ENCODE results near the gene BAHCC1. TPM values are rescaled to one million over a fixed set of nuclear protein-coding genes. Genes with fewer than 3 reads are reported as not detected.
A peak's percentile ranks its signal among the peaks of the same experiment; 100 is the strongest.

Gene BAHCC1
- total and polyA plus RNA-seq, 3 experiments from 2014 or later, result not detected

DNA sequence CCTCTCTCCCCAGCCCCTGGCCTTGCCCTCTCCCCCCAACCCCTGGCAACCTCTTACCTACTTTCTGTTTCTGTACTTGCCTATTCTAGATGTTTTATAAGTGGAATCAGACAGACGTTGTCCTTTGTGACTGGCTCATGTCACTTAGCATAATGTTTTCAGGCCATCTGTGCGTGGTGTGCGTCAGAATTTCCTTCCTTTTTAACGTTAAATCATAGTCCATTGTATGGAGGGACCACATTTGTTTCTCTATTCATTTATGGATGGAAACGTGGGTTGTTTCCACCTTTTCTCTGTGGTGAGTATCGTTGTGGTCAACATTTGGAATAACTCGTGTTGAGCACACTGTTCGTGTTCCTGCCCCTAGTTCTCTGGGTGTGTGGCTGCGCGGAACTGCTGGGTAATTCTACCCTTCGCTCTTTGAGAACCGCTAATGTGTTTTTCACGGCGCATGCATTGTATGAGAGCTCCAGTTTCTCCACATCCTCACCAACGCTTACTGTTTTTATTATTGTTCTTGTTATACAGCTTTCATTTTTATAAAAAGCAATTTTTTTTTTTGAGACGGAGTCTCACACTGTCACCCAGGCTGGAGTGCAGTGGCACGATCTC, 91.0 kb downstream of the BAHCC1 start:
- CTCF ChIA-PET, result interaction anchor here (3.2 to 4.2 kb wide), 2 partner anchors 194 to 231 kb away, joined by 28 to 40 read pairs; no protein-coding TSS in a partner anchor
- Mint-ChIP-seq H3K27me3 (peaks cover 20 to 26% of the 10 kb centered on the region in 2 donors), H3K27ac (peak overlapping the region in 1 of 8 donors; percentile 15)

GRCh38 chr17:81487089-81487486, 91.8 kb downstream of the BAHCC1 start:
- peaks cover 11% of the 10 kb centered on the region for H3K4me1 ChIP-seq (ENCODE audit: insufficient read depth, low read length)

More for the DNA sequence above, 91.0 kb downstream of the BAHCC1 start:
- H3K4me1 ChIP-seq (ENCODE audit: insufficient read depth, low read length), result peaks cover 11% of the 10 kb centered on the region
- H3K4me3 ChIP-seq (ENCODE audit: low read length), result no peak overlapping the region
- H3K27ac ChIP-seq (ENCODE audit: low read depth, low read length), result no peak overlapping the region
- peaks cover 13% of the 10 kb centered on the region for H3K27me3 ChIP-seq (ENCODE audit: insufficient read depth, low read length, poor library complexity, severe bottlenecking)
- Mint-ChIP-seq H3K9me3 (no peaks in the 10 kb centered on the region), H3K36me3 (no peaks in the 10 kb centered on the region), H3K4me1 (peaks cover 4 to 27% (median 10%) of the 10 kb centered on the region in 3 donors), H3K4me3 (peak overlapping the region in 4 of 7 donors; percentile 15 to 76 (median 30))
- H3K9me3 ChIP-seq (ENCODE audit: low read length), result no peaks in the 10 kb centered on the region
- POLR2A ChIA-PET, result no interaction called here
- DNase-seq, result no peak
- no peaks in the 10 kb centered on the region for H3K36me3 ChIP-seq (ENCODE audit: insufficient read depth, low read length)

DNA sequence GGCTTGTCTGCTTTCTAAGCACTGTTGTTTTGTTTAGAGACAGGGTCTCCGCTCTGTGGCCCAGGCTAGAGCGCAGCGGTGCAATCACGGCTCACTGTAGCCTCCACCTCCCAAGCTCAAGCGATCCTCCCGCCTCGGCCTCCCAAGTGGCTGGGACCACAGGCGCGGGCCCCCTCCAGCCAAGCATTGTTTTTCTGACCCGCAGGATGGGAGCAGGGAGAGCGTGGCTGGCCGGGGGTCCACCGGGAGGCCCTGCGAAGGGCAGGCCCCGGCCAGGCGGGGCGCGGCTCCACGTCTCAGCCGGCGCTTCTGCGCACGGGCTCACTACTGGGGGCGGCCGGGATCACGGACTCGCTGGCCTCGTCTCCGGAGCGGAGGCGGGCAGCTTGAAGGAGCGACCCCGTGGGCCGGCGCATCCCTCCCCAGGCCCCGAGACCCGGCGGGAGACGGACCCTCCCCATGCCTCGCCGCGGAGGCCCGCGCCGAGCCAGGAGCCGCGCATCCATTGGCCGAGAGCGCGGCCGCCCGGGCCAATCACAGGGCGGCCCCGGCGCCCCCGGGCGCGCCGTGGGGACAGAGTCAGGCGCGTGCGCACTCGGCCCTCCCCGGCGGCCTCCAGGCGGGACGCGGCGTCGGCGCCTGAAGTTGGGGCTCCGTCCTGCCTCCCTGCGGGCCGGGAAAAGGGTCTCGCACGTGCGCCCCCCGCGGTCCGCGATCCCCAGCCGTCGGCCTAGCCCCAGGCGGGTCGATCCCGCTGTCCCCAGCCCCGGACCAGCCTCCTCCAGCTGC, 92.4 kb downstream of the BAHCC1 start:
- POLR2A ChIA-PET, result interaction anchor here (0.6 to 1.4 kb wide), 2 partner anchors 23 to 90 kb away, joined by 3 read pairs; no protein-coding TSS in a partner anchor
- H3K4me1 ChIP-seq (ENCODE audit: insufficient read depth, low read length), result peaks cover 11% of the 10 kb centered on the region
- DNase-seq, result peak; percentile 58 to 80 (median 65)
- H3K27me3 ChIP-seq (ENCODE audit: insufficient read depth, low read length, poor library complexity, severe bottlenecking), result peaks cover 8% of the 10 kb centered on the region
- no peaks in the 10 kb centered on the region for H3K36me3 ChIP-seq (ENCODE audit: insufficient read depth, low read length)
- Mint-ChIP-seq H3K27ac (no peak overlapping the region), H3K4me3 (peak overlapping the region in 5 of 7 donors; percentile 50 to 90 (median 51)), H3K4me1 (peaks cover 0 to 17% (median 6%) of the 10 kb centered on the region in 3 donors), H3K36me3 (no peaks in the 10 kb centered on the region), H3K27me3 (peaks cover 10 to 14% of the 10 kb centered on the region in 2 donors), H3K9me3 (no peaks in the 10 kb centered on the region)
- CTCF ChIA-PET, result no interaction called here
- H3K27ac ChIP-seq (ENCODE audit: low read depth, low read length), result peak overlapping the region; percentile 59
- H3K9me3 ChIP-seq (ENCODE audit: low read length), result no peaks in the 10 kb centered on the region
- H3K4me3 ChIP-seq (ENCODE audit: low read length), result no peak overlapping the region

More at GRCh38 chr17:81487089-81487486, 91.8 kb downstream of the BAHCC1 start:
- no peak overlapping the region for H3K4me3 ChIP-seq (ENCODE audit: low read length)
- ChIA-PET CTCF (interaction anchor here (4.2 kb wide), 1 partner anchor 232 kb away, joined by 40 read pairs; no protein-coding TSS in a partner anchor), POLR2A (no interaction called here)
- H3K9me3 ChIP-seq (ENCODE audit: low read length), result no peaks in the 10 kb centered on the region
- H3K27ac Mint-ChIP-seq, result no peak overlapping the region
- peaks cover 15 to 20% of the 10 kb centered on the region in 2 donors for H3K27me3 Mint-ChIP-seq
- H3K4me1 Mint-ChIP-seq, result peaks cover 0 to 22% (median 7%) of the 10 kb centered on the region in 3 donors
- H3K27me3 ChIP-seq (ENCODE audit: insufficient read depth, low read length, poor library complexity, severe bottlenecking), result peaks cover 8% of the 10 kb centered on the region
- no peaks in the 10 kb centered on the region for H3K9me3 Mint-ChIP-seq
- H3K36me3 Mint-ChIP-seq, result no peaks in the 10 kb centered on the region
- H3K27ac ChIP-seq (ENCODE audit: low read depth, low read length), result no peak overlapping the region
- H3K36me3 ChIP-seq (ENCODE audit: insufficient read depth, low read length), result no peaks in the 10 kb centered on the region
- DNase-seq, result no peak
- peak overlapping the region in 5 of 7 donors; percentile 50 to 90 (median 51) for H3K4me3 Mint-ChIP-seq

DNA sequence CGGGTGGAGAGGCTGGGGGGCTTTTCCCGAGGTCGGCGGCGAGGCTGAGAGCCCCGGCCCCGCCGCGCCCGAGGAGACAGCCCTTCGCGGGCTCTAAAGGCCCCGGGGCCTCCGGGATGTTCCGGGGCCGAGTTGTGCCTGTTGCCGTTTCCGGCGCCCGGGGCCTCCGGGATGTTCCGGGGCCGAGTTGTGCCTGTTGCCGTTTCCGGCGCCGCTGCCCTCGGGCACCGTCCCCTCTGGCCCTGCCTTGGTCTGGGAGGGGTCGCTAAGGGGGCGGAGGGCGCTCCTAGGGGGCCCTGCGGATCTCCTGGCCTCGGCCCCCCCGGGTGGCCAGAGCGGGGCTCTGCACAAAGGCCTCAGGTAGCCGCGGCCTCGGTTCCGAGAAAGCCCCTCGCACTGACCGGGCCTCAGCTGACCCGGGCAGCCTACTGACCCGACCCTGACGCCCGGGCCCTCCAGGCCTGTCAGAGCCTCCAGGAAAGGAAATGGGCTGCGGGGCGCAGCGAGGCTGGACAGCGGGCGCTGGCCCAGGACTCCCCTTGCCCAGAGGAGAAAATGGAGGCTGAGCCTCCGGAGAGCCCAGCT, 93.1 kb downstream of the BAHCC1 start:
- no peaks in the 10 kb centered on the region for H3K36me3 Mint-ChIP-seq
- ChIA-PET POLR2A (interaction anchor here (0.6 to 1.4 kb wide), 2 partner anchors 22 to 91 kb away, joined by 3 read pairs; no protein-coding TSS in a partner anchor), CTCF (no interaction called here)
- Histone ChIP-seq H3K27ac (ENCODE audit: low read depth, low read length) (peak overlapping the region; percentile 59), H3K4me1 (ENCODE audit: insufficient read depth, low read length) (peaks cover 11% of the 10 kb centered on the region), H3K27me3 (ENCODE audit: insufficient read depth, low read length, poor library complexity, severe bottlenecking) (peaks cover 7% of the 10 kb centered on the region), H3K4me3 (ENCODE audit: low read length) (no peak overlapping the region), H3K36me3 (ENCODE audit: insufficient read depth, low read length) (no peaks in the 10 kb centered on the region), H3K9me3 (ENCODE audit: low read length) (no peaks in the 10 kb centered on the region)
- peaks cover 0 to 11% (median 4%) of the 10 kb centered on the region in 3 donors for H3K4me1 Mint-ChIP-seq
- peak overlapping the region in 1 of 7 donors; percentile 13 for H3K4me3 Mint-ChIP-seq
- H3K27ac Mint-ChIP-seq, result no peak overlapping the region
- peaks cover 6 to 14% of the 10 kb centered on the region in 2 donors for H3K27me3 Mint-ChIP-seq
- H3K9me3 Mint-ChIP-seq, result no peaks in the 10 kb centered on the region
- DNase-seq, result no peak

DNA sequence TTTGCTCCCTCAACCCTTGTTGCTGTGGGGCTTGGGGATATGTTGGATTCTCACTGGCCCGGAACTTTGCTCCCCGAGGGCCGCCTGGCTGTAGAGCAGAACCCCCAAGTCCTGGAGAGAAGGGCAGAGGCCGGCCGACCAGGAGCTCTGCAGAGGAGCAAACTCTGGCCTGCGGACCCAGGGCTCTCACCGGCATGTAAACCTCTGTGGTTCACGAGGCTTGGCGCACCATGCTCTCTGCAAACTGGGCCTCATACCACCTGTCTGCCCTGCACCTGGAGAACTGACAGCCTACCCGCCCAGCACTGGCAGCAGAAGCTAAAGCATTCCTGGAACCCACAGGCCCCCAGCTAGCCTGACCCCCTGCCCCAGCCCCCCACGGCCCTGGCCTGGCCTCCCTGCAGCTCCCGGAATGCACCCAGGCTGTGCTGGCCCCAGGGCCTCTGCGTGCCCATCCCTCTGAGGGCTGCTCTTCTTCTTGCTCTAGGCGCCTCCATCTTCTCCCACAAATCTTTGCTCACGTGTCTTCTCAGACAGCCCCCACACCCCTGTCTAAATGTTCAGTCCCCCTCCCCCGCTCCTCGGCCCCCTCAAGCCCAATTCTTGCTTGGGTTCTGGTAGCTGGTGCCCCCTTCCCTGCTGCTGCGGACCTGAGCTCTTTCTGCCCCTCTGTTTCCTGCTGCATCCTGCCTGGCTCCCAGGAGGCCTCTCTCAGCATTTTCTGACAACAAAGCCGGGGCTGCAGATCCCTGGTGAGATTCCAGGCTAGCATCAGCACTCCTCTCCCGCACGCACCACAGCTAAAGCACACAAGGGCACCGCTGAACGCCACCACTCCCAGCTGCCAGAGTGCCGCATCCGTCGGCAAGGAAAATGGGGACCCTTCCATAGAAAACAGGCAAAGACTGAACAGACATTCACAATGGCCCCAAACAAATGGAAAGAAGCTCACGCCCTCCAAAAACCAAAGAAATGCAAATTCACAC, 94.0 kb downstream of the BAHCC1 start:
- no peak for DNase-seq
- H3K4me1 ChIP-seq (ENCODE audit: insufficient read depth, low read length), result peaks cover 6% of the 10 kb centered on the region
- Mint-ChIP-seq H3K36me3 (no peaks in the 10 kb centered on the region), H3K27ac (peak overlapping the region in 3 of 8 donors; percentile 48 to 88 (median 53)), H3K27me3 (peaks cover 11 to 14% of the 10 kb centered on the region in 2 donors), H3K4me1 (peaks cover 0 to 11% (median 4%) of the 10 kb centered on the region in 3 donors), H3K9me3 (no peaks in the 10 kb centered on the region), H3K4me3 (peak overlapping the region; percentile 37 to 84 (median 58))
- H3K9me3 ChIP-seq (ENCODE audit: low read length), result no peaks in the 10 kb centered on the region
- H3K4me3 ChIP-seq (ENCODE audit: low read length), result no peak overlapping the region
- H3K36me3 ChIP-seq (ENCODE audit: insufficient read depth, low read length), result no peaks in the 10 kb centered on the region
- H3K27me3 ChIP-seq (ENCODE audit: insufficient read depth, low read length, poor library complexity, severe bottlenecking), result no peaks in the 10 kb centered on the region
- POLR2A ChIA-PET, result interaction anchor here (0.6 to 1.4 kb wide), 2 partner anchors 21 to 142 kb away, joined by 3 to 8 read pairs; no protein-coding TSS in a partner anchor
- H3K27ac ChIP-seq (ENCODE audit: low read depth, low read length), result no peak overlapping the region
- CTCF ChIA-PET, result no interaction called here

- Histone ChIP-seq H3K9me3 (ENCODE audit: low read length) (no peaks in the 10 kb centered on the region), H3K27me3 (ENCODE audit: insufficient read depth, low read length, poor library complexity, severe bottlenecking) (no peaks in the 10 kb centered on the region), H3K27ac (ENCODE audit: low read depth, low read length) (no peak overlapping the region), H3K4me3 (ENCODE audit: low read length) (no peak overlapping the region), H3K36me3 (ENCODE audit: insufficient read depth, low read length) (no peaks in the 10 kb centered on the region), H3K4me1 (ENCODE audit: insufficient read depth, low read length) (no peaks in the 10 kb centered on the region)
- H3K27ac Mint-ChIP-seq, result peak overlapping the region in 2 of 8 donors; percentile 48 to 87
- H3K36me3 Mint-ChIP-seq, result no peaks in the 10 kb centered on the region
- peaks cover 0 to 11% (median 4%) of the 10 kb centered on the region in 3 donors for H3K4me1 Mint-ChIP-seq
- no peak for DNase-seq
- ChIA-PET CTCF (no interaction called here), POLR2A (interaction anchor here (0.5 to 0.6 kb wide), 2 partner anchors 93 to 141 kb away, joined by 3 to 8 read pairs; no protein-coding TSS in a partner anchor)
- H3K27me3 Mint-ChIP-seq, result peaks cover 11 to 22% of the 10 kb centered on the region in 2 donors
- H3K9me3 Mint-ChIP-seq, result no peaks in the 10 kb centered on the region
- H3K4me3 Mint-ChIP-seq, result peak overlapping the region in 4 of 7 donors; percentile 27 to 61 (median 45)
These were observed 95.0 kb downstream of the BAHCC1 start for GRCh38 chr17:81489998-81490992.
